WTC11 (cell line): ENCODE measurements around the gene LRRC1. TPM values are rescaled to one million over a fixed set of nuclear protein-coding genes. Genes with fewer than 3 reads are reported as not detected.

Source experiments
- AR ChIP-seq: fragments of 250-450 bp; sonication (Bioruptor Pico); IDR thresholded peaks from 2 replicates; pipeline ENCODE4 v1.9.0; 2021; ENCODE audit warnings: mild to moderate bottlenecking
- ATF2 ChIP-seq: sonication (generic); formaldehyde crosslinking; IDR thresholded peaks from 2 replicates; pipeline ENCODE4 v1.8.1; 2022; ENCODE audit warnings: low read depth, missing genetic modification reagents, borderline replicate concordance
- ESRRA ChIP-seq: sonication (generic); formaldehyde crosslinking; IDR thresholded peaks from 2 replicates; pipeline ENCODE4 v1.8.1; 2022; ENCODE audit warnings: mild to moderate bottlenecking, missing genetic modification reagents, borderline replicate concordance
- GTF2I ChIP-seq: fragments of 250-450 bp; sonication (Bioruptor Pico); conservative IDR thresholded peaks from 2 replicates; pipeline ENCODE4 v1.4.0; 2021; ENCODE audit warnings: mild to moderate bottlenecking
- IRF2 ChIP-seq: sonication (generic); formaldehyde crosslinking; IDR thresholded peaks from 2 replicates; pipeline ENCODE4 v1.8.0; 2022; ENCODE audit warnings: low read depth, missing genetic modification reagents, borderline replicate concordance
- JAZF1 ChIP-seq: fragments of 250-450 bp; sonication (Bioruptor Pico); IDR thresholded peaks from 2 replicates; pipeline ENCODE4 v1.9.0; 2021; ENCODE audit warnings: moderate library complexity, mild to moderate bottlenecking, inconsistent platforms
- KAT7 ChIP-seq: sonication (generic); formaldehyde crosslinking; IDR thresholded peaks from 2 replicates; pipeline ENCODE4 v1.8.1; 2023; ENCODE audit warnings: missing genetic modification reagents, mild to moderate bottlenecking, borderline replicate concordance
- MXD4 ChIP-seq: fragments of 250-450 bp; sonication (Bioruptor Pico); IDR thresholded peaks from 2 replicates; pipeline ENCODE4 v1.8.0; 2021; ENCODE audit warnings: mild to moderate bottlenecking, moderate library complexity, borderline replicate concordance
- PRDM15 ChIP-seq: sonication (generic); formaldehyde crosslinking; IDR thresholded peaks from 2 replicates; pipeline ENCODE4 v1.8.0; 2022; ENCODE audit warnings: missing genetic modification reagents
- STAT6 ChIP-seq: sonication (generic); formaldehyde crosslinking; conservative IDR thresholded peaks from 2 replicates; pipeline ENCODE4 v1.8.1; 2023; ENCODE audit warnings: mild to moderate bottlenecking, low read depth, missing genetic modification reagents, moderate library complexity
- ZMAT4 ChIP-seq: fragments of 250-450 bp; sonication (Bioruptor Pico); IDR thresholded peaks from 2 replicates; pipeline ENCODE4 v1.9.0; 2021; ENCODE audit warnings: mild to moderate bottlenecking
- ZNF416 ChIP-seq: fragments of 250-450 bp; sonication (Bioruptor Pico); IDR thresholded peaks from 2 replicates; pipeline ENCODE4 v1.9.0; 2021; ENCODE audit warnings: mild to moderate bottlenecking, inconsistent platforms
- ZNF423 ChIP-seq: fragments of 250-450 bp; sonication (Bioruptor Pico); IDR thresholded peaks from 2 replicates; pipeline ENCODE4 v2.1.2; 2022; ENCODE audit warnings: mild to moderate bottlenecking, moderate library complexity
- total RNA-seq: library from RNA; stranded (reverse); gene quantifications from 3 replicates; pipeline ENCODE4 v1.2.3, GENCODE V29; 2021
- TF ChIP-seq, protein P1 (sequence below): sonication (generic); formaldehyde crosslinking; IDR thresholded peaks from 2 replicates; pipeline ENCODE4 v1.8.1; 2023; ENCODE audit warnings: mild to moderate bottlenecking, missing genetic modification reagents
- TF ChIP-seq, protein P2 (sequence below): fragments of 200-600 bp; IDR thresholded peaks from 2 replicates; pipeline ENCODE4 v1.8.0; 2022; ENCODE audit warnings: antibody characterized with exemption
- TF ChIP-seq, protein P3 (sequence below): fragments of 250-450 bp; sonication (Bioruptor Pico); IDR thresholded peaks from 2 replicates; pipeline ENCODE4 v1.8.0; 2021; ENCODE audit warnings: mild to moderate bottlenecking

Gene LRRC1
- total RNA-seq, 1 experiment from 2014 or later: 12.7 TPM

DNA sequence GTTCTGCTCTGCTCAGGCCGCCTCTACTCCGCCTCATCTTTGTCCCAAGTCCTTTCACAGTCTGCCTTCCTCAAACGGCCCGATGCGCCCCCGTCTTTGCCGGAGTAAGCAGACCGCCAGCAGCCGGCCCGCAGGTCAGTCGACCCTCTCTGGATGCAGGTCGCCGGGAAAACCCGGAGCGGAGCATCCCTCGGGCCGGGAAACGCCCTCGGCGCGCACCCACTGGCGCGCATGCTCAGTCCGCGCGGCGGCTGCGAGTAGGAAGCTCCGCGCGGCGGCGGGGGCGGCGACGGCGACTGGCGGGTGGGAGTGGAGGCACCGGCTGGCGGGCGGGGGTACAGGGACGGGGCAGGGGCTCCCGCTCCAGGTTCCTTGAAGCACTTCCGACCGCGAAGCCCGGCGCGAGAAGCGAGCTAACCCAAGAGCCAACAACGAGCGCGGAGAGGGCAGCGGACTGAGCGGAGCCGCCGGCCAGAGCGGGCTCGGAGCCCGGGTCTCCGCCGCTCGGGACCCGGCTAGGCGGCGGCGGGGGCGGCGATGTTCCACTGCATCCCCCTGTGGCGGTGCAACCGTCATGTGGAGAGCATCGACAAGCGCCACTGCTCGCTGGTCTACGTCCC lies at the start of gene LRRC1 (continued):
- no peak for TF ChIP-seq ZMAT4
- TF ChIP-seq ESRRA (CRISPR knock-in tag): 0 out of 2 replicates have a peak, but pooled peaks have one; percentile 32
- TF ChIP-seq ZNF416 (CRISPR knock-in tag): no peak
- no peak for TF ChIP-seq IRF2 (CRISPR knock-in tag)
- no peak for TF ChIP-seq JAZF1 (CRISPR knock-in tag)
- TF ChIP-seq, protein P1, sequence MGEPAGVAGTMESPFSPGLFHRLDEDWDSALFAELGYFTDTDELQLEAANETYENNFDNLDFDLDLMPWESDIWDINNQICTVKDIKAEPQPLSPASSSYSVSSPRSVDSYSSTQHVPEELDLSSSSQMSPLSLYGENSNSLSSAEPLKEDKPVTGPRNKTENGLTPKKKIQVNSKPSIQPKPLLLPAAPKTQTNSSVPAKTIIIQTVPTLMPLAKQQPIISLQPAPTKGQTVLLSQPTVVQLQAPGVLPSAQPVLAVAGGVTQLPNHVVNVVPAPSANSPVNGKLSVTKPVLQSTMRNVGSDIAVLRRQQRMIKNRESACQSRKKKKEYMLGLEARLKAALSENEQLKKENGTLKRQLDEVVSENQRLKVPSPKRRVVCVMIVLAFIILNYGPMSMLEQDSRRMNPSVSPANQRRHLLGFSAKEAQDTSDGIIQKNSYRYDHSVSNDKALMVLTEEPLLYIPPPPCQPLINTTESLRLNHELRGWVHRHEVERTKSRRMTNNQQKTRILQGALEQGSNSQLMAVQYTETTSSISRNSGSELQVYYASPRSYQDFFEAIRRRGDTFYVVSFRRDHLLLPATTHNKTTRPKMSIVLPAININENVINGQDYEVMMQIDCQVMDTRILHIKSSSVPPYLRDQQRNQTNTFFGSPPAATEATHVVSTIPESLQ (CRISPR knock-in tag): no peak
- no peak for TF ChIP-seq STAT6
- no peak for TF ChIP-seq MXD4 (CRISPR knock-in tag)
- peak; percentile 99 for TF ChIP-seq PRDM15 (CRISPR knock-in tag)
- no peak for TF ChIP-seq GTF2I (CRISPR knock-in tag)
- TF ChIP-seq ZNF423 (CRISPR knock-in tag): no peak
- TF ChIP-seq, protein P2, sequence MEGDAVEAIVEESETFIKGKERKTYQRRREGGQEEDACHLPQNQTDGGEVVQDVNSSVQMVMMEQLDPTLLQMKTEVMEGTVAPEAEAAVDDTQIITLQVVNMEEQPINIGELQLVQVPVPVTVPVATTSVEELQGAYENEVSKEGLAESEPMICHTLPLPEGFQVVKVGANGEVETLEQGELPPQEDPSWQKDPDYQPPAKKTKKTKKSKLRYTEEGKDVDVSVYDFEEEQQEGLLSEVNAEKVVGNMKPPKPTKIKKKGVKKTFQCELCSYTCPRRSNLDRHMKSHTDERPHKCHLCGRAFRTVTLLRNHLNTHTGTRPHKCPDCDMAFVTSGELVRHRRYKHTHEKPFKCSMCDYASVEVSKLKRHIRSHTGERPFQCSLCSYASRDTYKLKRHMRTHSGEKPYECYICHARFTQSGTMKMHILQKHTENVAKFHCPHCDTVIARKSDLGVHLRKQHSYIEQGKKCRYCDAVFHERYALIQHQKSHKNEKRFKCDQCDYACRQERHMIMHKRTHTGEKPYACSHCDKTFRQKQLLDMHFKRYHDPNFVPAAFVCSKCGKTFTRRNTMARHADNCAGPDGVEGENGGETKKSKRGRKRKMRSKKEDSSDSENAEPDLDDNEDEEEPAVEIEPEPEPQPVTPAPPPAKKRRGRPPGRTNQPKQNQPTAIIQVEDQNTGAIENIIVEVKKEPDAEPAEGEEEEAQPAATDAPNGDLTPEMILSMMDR: no peak
- TF ChIP-seq AR (CRISPR knock-in tag): no peak
- TF ChIP-seq, protein P3, sequence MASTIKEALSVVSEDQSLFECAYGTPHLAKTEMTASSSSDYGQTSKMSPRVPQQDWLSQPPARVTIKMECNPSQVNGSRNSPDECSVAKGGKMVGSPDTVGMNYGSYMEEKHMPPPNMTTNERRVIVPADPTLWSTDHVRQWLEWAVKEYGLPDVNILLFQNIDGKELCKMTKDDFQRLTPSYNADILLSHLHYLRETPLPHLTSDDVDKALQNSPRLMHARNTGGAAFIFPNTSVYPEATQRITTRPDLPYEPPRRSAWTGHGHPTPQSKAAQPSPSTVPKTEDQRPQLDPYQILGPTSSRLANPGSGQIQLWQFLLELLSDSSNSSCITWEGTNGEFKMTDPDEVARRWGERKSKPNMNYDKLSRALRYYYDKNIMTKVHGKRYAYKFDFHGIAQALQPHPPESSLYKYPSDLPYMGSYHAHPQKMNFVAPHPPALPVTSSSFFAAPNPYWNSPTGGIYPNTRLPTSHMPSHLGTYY (CRISPR knock-in tag): no peak
- no peak for TF ChIP-seq ATF2
- 0 out of 2 replicates have a peak, but pooled peaks have one; percentile 14 for TF ChIP-seq KAT7
